HG03342 (cell line): ENCODE data around the gene ROCK2.

ENCODE experiments used
- ATAC-seq: cut with Tn5 transposase; IDR thresholded peaks from one replicate; pipeline ENCODE4 v1.9.1; 2021; ENCODE audit warnings: mild to moderate bottlenecking, moderate library complexity; ENCODE audit not compliant: unreplicated experiment

ROCK2 gene

DNA sequence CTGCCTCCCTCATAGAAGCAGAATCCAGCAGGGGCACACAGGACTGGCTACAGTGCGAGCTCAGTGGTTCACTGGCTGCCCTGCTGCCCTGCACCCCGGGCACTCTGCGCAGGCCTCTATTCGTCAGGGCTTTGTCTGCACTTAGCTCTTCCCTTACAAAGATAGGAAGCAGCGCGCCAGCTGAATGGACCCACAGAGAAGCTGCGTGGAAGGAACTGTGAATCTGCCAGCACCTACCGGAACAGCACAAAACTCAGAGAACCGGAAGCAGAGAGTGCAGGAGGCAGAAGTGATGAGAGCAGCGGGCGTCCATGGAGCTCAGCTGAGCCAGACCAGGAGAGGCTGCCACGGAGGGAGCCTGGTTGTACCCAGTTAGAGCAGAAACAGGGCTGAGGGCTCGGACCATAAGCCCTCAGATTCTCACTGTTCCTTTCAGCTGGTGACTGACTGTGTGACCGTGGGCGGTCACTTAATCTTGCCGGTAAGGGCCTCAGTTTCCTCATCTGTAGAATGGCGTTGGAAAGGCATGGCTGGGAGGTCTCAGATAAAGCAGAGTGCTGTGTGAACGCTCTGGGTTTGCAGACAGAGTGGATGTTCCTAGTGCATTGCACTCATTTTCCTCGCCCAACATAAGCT lies 212.3 kb downstream of the ROCK2 start:
- no peak for ATAC-seq

DNA sequence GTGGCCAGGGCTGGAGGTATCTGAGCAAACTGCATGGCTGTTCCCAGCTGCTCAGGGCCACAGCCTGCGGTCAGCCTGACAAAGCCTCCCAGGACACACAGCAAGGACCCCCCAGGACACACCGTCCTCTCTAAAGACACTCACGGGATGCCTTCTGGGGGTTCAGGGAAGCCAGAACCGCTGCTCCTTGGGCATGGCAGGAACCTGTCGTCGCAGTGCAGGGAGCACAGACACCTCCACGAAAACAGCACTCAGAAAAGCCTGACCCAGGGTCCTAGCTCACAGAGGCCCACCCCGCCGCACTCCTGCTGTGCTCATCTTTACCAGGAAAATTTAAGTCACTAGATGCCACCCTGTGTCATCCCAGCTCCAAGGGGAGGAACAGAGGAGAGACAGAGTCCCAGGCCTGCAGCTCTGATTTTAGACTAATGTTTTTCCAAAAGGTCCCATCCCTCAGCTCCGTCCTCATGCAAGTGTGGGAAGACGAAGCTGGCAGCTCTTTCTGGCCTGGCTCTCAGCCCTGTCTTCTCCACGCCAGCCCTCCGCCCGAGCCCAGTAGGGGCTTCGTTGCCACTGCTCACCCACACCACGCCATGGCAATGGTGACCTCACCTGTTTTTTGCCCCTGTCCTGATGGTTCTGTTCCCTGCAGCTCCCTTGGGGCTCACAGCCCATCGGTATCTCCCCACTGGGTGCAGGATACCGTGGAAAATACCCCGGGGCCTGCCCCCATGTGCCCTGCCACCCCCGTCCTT lies 213.1 kb downstream of the ROCK2 start:
- ATAC-seq = no peak
